Inflammatory macrophage treated with lipopolysaccharide for 1 hour (primary cell): ENCODE measurements around the gene ZNF273.
"Not testable (repeated sequence)": the region's sequence is repeated elsewhere in the genome, so short reads cannot be mapped to it uniquely, and the experiment has no call there.

Experiments used
- DNase-seq, 2 donors: peaks; one replicate each; pipeline ENCODE4 v3.0.0-alpha.2; 2020 to 2022

The ZNF273 gene

DNA sequence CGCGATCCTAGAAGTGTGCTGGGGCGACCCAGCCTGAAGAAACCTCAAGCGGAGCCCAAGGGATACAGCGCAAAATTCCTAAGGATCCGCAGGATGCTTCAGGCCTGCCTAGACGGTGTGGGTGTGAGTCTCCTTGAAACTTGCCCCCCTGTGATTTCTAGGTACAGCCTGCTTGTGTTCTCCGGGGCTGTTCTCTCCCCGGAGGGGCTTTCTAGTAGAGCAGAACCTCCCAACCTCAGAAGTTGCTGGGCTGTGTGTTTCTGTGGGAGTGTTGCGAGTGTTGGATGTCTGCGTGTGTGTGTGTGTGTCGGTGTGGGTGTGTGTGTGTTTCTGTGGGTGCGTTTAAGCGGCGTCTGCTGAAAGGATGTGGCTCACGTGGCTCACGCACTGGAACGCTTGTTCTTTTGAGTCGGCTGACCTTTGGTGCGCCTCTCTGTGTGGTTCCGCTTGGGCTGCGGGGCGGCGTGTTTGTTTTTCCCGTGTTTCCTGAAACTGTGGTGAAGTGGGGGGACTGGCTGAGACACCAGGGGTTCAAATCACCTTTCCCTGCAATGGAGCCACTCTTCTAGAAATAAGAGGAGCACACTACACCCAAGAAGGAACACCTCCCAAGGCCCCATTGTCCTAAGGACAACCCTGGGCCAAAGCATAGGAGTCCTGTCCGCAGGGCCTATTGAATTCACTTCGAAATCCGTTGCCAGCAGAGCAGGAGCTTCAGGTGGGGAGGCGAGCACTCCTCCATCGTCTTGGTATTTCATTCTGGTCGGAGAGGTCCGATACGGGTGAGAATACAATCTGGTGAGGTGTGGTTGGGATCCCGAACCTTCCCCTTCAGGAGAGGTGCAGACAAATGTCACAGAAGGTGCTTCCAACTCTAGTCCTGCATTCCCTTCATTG lies 25.1 kb upstream of the ZNF273 start:
- no peak for DNase-seq

DNA sequence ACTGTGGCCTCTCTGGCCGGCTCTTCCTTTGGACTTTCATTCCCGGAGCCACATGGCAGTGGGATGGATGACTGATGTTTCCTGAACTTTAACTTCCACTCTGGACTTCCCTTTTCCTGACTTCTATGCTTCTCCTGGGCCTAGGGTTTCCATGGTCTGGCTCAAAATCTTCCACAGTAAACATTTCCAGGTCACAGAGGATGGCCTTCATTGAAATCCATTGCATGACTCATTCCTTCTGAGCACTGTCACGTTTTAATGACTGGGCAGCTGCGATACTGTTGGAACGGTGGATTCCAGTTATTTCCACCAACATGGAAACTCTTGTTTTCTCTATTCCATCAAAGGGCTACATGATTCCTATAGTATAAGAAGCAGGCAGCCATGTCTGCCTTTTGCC lies 24.4 kb upstream of the ZNF273 start:
- no peak for DNase-seq

DNA sequence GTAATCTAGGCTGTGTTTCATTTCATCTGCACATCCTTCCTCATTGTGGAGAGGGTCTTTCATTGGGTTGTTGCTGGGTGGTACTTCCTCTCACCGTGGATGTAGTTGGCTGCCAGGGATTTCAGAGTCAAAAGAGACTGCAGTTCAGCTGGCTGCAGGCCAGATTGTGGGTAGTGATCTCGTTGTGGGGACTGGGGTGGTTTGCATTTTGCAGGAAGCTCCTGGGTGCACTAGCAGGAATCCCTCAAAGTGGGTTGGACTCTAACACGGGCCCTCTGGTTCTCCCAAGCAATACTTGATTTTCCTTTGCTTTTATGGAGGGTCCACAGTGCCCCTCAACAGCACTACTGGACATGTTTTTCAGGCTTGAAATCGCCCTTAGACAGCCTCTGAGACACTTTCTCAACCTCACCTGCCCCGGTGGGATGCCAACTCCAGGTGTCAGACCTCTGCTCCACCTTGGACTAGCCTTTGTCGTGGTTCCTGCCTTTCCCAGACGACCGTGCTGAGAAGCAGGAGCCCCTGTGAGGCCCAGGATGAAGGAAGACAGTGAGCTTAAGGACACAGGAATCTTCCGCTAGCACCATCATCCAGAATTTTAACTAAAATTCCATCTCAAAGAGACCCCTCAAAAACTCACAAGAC lies 23.9 kb upstream of the ZNF273 start:
- DNase-seq: no peak

GRCh38 chr7:64879800-64880199 lies 23.3 kb upstream of the ZNF273 start:
- no peak for DNase-seq

DNA sequence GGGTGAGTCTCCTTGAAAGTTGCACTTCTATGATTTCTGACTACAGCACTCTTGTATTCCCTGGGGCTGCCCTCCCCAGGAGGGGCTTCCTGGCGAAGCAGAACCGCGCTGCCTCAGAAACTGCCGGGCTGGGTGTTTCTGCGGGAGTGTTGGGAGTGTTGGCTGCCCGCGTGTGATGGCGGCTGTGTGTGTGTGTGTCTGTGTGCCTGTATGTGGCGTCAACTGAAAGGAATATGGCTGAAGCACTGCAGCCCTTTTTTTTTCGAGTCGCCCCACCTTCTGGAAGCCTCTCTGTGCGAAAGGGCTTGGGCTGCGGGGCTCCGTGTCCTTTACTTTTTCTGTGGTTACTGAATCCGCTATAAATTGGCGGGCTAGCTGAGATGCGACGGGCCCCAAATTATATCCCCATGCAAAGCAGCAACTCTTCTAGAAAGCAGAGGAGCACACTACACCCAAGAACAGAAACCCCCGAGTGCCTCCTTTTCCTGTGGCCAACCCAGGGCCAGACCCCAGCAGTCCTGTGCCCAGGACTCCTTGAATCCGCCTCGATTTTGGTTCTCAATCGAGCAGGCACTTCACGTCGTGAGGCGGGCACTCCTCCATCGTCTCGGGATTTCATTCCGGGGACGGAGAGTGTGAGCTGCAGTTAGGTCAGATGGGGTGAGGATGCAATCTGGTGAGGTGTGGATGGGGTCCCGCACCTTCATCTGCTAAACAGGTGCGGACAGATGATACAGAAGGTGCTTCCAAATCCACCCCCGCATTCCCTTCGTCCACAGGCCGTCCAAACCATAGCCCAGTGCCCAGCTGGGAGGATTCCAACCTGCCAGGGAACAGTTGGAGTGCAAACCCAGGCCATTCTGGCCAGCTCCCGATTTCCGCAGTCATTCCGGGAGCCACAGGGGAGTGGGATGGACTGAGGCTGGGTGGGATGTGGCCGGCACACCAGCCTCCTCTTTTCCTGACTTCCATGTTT lies 22.5 kb upstream of the ZNF273 start:
- DNase-seq: no peak

GRCh38 chr7:64881461-64882287 lies 21.4 kb upstream of the ZNF273 start:
- DNase-seq: no peak

DNA sequence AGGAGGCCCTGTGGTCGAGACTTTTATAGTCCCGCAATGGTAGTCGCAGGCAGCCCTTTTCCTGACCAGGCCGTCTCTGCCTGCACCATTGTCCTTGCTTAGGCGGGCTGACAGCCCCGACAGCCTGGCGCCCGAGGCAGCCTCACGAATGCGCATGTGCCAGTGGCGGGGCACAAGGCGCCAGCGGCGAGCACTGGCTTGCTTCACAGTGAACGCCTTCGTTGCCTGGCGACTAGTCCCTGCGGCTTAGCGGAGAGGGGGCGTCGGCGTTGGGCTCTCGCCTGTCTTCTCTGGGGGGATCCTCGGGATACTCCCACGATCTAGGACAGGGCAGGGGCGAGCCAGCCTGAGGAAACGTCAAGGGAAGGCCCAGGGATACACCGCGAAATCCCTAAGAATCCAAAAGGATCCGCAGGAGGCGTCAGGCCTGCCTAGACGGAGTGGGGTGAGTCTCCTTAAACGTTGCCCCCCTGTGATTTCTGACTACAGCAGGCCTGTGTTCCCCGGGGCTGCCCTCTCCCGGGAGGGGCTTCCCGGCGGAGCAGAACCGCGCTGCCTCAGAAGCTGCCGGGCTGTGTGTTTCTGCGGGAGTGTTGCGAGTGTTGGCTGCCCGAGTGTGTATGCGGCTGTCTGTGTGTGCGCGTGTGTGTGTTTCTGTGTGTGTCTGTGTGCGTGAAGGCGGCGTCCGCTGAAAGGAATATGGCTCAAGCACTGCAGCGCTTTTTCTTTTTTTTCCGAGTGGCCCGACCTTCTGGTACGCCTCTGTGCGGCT lies 20.5 kb upstream of the ZNF273 start:
- DNase-seq: no peak

GRCh38 chr7:64883113-64883905 lies 19.8 kb upstream of the ZNF273 start:
- no peak for DNase-seq

DNA sequence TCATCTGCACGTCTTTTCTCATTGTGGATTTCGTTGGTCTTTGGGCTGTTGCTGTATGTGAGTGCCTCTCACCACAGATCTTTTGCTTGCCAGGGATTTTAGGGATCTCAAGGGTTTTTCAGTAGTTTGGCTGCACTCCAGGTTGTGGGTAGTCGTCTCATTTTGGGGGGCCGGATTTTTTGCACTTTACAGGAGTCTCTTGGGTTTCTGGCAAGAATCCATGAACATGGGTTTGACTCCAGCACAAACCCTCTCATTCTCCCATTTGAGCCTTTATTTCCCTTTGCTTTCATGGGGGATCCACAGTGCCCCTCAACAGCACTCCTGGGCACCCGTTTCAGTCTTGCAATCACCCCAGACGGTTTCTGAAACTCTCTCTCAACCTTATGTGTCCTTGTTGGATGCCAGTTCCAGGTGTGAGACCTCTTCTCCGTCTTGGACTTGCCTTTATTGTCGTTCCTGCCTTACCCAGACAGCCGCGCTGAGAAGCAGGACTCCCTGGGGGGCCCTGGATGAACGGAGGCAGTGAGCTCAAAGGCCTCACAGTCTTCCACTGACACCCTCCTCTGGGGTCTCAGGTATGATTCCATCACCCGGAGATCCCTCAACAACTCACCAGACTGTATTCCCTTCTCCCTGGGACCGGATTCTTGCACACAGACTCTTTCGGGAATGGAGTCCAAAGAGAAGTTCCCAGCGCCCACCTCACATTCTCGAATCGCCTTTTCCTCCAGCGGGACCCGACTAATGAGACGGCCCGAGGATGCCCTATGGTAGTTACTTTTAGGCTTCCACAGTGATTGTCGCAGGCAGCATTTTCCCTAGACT lies 18.8 kb upstream of the ZNF273 start:
- DNase-seq: no peak

DNA sequence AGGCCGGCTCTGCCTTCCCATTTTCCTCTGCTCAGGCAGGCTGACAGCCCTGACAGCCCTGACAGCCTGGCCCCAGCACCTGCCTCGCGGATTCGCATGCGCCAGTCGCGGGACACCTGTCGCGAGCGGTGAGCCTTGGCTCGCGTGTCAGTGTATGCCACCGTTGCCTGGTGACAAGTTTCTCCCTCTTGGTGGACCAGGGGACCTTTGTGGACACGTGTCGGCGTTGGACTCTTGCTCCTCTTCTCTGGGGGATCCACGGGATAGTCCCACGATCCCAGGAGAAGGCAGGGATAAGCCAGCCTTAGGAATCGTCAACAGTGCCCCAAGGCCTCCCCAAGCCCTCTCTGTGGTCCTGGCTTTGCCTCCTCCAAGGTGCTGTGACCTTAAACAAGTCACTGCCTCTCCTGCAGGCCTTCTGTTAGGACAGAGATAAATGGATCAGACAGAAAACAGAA lies 18.1 kb upstream of the ZNF273 start:
- no peak for DNase-seq

GRCh38 chr7:64885520-64886240 lies 17.4 kb upstream of the ZNF273 start:
- no peak for DNase-seq

GRCh38 chr7:64886956-64887545 lies 16.0 kb upstream of the ZNF273 start:
- no peak for DNase-seq

- no peak for DNase-seq
These were observed 15.1 kb upstream of the ZNF273 start for GRCh38 chr7:64887756-64888508.

GRCh38 chr7:64888561-64888900 lies 14.5 kb upstream of the ZNF273 start:
- DNase-seq: no peak

GRCh38 chr7:64888901-64889685 lies 14.0 kb upstream of the ZNF273 start:
- DNase-seq: peak; percentile 22 to 31

- DNase-seq: no peak
These were observed 13.3 kb upstream of the ZNF273 start for GRCh38 chr7:64889686-64890162.

DNA sequence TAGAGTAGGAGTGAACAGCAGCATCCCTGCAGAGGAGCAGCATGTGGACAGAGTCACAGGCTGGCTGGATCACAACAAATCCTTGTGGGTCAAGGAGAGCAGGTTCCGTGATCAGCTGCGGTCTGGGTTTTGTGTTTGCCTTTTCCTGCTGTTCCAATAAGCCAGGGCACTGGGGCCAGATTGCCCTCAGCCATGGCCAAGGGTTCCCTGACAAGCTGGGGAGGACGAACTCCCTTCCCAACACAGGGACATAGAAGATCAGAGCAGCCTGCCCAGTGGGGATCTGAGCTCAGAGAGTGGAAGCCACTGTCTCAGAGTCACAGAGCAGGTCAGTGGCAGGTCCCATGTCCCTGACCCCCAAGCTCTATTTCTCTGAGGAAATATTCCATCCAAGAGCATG lies 12.8 kb upstream of the ZNF273 start:
- not testable (repeated sequence) for DNase-seq
